Suppressor macrophage (primary cell): ENCODE measurements around the gene MACC1.

ENCODE experiments used
- DNase-seq, 4 experiments: peaks; one replicate each; pipeline ENCODE4 v3.0.0-alpha.2; 2020 to 2022

MACC1 gene

GRCh38 chr7:20173828-20174227 is 43.4 kb downstream of the MACC1 start:
- no peak for DNase-seq

- DNase-seq: peak; percentile 55 to 76 (median 62)
Measured at GRCh38 chr7:20172736-20173334, 44.3 kb downstream of the MACC1 start.

- no peak for DNase-seq
Measured at GRCh38 chr7:20170633-20171032, 46.6 kb downstream of the MACC1 start.

- no peak for DNase-seq
Measured at GRCh38 chr7:20165146-20165510, 52.1 kb downstream of the MACC1 start.

GRCh38 chr7:20164425-20165145 is 52.6 kb downstream of the MACC1 start:
- peak in 2 of 4 experiments; percentile 30 to 49 for DNase-seq

GRCh38 chr7:20162665-20163064 is 54.5 kb downstream of the MACC1 start:
- DNase-seq: no peak

GRCh38 chr7:20159226-20159747 is 57.9 kb downstream of the MACC1 start:
- DNase-seq: no peak

- DNase-seq: peak in 3 of 4 experiments; percentile 30 to 49 (median 39)
Measured at GRCh38 chr7:20158684-20159083, 58.5 kb downstream of the MACC1 start.

- no peak for DNase-seq
Measured at GRCh38 chr7:20157456-20157855, 59.7 kb downstream of the MACC1 start.

- no peak for DNase-seq
Measured at GRCh38 chr7:20153999-20154398, 63.2 kb downstream of the MACC1 start.

GRCh38 chr7:20153567-20153966 is 63.6 kb downstream of the MACC1 start:
- DNase-seq: no peak

GRCh38 chr7:20152511-20152910 is 64.7 kb downstream of the MACC1 start:
- DNase-seq: no peak

GRCh38 chr7:20151708-20152456 is 65.3 kb downstream of the MACC1 start:
- DNase-seq: peak in 2 of 4 experiments; percentile 6 to 27

GRCh38 chr7:20146451-20146850 is 70.7 kb downstream of the MACC1 start:
- DNase-seq: peak in 2 of 4 experiments; percentile 10 to 22

- DNase-seq: no peak
Measured at GRCh38 chr7:20144801-20145200, 72.4 kb downstream of the MACC1 start.

- DNase-seq: no peak
Measured at GRCh38 chr7:20141666-20142065, 75.5 kb downstream of the MACC1 start.

- DNase-seq: no peak
Measured at GRCh38 chr7:20141002-20141345, 76.2 kb downstream of the MACC1 start.

- no peak for DNase-seq
Measured at GRCh38 chr7:20140291-20141001, 76.7 kb downstream of the MACC1 start.

- DNase-seq: no peak
Measured at GRCh38 chr7:20136647-20137046, 80.5 kb downstream of the MACC1 start.

GRCh38 chr7:20133803-20134202 is 83.4 kb downstream of the MACC1 start:
- DNase-seq: no peak

GRCh38 chr7:20132585-20132984 is 84.6 kb downstream of the MACC1 start:
- no peak for DNase-seq

- no peak for DNase-seq
Measured at GRCh38 chr7:20131776-20132175, 85.4 kb downstream of the MACC1 start.

GRCh38 chr7:20129920-20130319 is 87.3 kb downstream of the MACC1 start:
- no peak for DNase-seq
